Hematopoietic multipotent progenitor cell treated with erythropoietin and hydrocortisone succinate and interleukin-3 and kit ligand, for 6 days (in vitro differentiated cells): Measurements from ENCODE around the gene FAM163B.

Source experiments
- DNase-seq: peaks from one replicate; pipeline ENCODE4 v3.0.0-alpha.2; 2015

Gene FAM163B

DNA sequence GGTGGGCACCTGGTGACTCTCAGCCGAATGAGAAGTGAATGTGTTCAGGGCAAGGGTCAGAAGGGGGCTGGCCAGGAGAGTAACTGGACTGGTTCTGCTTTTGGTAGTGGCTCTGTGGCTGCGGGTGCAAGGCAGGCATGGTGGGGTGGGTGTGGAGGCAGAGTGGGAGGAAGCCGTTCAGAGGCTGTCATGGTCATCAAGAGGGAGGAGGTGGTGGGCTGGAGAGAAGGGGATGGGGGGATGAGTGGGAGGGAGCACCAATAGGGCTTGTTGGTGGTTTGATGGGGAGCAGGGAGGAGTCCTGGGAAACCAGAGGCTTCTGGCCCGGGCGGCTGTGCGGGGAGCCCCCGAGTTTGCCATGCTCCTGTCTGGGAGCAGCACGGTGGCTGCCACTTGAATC is 13.3 kb downstream of the FAM163B start:
- no peak for DNase-seq

DNA sequence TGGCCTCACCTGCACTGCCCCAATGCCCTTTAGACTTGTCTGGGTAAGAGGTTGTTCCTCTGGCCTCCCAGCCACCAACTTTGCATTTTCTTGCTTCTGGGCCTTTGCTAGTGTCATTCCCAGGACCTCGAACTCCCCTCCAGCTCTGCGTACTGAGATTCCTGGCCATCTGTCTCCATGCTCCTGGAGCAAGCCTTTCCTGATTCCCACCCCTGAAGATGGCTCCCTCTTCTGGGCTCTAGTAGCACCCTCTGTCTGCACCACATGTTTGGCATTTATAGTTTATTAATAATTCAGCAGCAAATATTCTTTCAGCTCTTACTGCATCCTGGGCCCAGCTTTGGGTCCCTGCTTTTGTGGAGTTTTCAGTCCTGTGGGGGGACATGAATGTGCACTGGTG is 14.9 kb downstream of the FAM163B start:
- DNase-seq: no peak

GRCh38 chr9:133593587-133594253 is 15.5 kb downstream of the FAM163B start:
- DNase-seq: no peak

DNA sequence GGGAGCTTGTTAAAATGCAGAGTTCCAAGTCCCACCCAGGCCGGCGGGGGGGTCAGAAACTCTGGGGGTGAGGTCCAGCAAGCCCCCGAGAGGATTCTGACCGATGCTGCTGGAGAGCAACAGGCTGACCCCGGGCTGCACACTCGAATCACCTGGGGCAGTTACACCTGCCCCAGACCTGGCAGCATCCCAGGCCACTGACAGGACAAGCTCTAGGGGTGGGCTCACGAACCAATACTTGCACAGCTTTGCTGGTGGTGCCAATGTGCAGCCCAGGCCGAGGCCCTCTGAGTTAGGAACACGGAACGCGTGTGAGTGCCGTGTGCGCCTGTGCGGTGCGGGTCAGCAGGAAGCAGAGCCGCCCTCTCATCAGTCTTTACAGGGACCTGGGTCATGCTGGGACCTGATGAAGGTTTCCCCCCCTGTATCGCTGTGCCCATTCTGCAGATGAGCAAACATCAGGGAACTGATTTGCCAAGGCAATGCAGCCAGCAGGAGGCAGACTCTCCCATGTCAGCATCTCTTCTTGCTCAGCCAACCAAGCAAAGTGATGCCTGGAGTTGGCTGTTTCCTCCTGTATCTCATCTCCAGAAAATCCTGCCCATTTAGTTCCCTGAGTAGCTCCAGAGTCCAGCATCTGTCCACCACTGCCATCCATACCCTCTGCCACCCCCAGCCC is 16.3 kb downstream of the FAM163B start:
- DNase-seq: no peak

DNA sequence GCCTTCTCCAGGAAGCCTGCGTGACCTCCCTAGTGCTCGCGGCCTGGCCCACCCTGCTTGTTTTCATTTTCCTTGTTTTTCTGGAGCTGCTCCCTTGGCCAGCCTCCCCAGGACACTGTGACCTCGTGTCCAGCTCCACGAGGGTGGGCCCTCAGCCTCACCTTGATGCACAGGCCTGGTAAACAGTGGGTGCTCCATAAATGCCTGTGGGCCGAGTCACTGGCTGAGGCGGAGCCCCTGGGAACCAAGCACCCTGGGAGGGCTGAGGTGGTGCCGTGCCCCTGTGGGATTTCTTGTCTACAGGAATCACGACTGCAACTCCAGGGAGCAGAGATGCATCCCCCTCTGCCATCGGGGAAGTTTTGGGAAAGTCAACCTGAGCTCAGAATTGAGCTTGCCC is 17.2 kb downstream of the FAM163B start:
- no peak for DNase-seq

DNA sequence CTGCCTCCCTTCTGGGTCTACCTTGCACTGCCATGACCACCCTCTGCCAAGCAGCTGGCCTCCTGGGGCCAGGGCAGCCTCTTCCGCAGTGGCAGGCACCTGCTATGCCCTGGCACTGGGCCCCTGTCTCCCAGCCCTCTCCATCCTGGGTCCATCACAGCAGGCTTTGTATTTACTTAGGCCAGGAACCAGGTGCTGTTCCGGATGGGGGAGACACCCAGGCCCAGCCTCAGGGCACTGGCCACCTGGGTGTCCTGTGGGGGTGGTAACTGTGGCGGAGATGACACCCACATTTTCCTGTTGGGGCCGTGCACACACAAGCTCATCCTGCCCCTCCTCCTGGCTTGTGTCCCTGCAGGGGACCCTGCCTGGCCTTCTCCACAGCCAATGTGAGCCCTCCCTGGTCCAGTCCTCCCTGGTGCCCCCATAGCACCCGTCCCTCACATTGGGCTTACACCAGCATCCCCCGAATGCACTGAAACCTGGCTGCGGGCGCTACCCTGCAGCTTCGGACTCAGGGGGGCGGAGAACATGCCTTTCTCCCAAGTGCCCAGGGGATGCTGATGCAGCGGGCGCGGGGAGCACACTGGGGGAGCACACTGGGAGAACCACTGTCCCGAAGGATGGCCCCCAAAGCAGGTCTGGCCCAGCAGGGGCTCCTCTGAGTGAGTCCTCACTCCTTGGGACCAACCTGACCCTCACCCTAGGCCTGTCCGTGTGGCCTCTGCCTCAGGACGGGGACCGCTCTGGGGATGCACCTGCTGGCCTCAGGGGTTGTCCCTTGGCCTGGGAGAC is 17.9 kb downstream of the FAM163B start:
- no peak for DNase-seq

DNA sequence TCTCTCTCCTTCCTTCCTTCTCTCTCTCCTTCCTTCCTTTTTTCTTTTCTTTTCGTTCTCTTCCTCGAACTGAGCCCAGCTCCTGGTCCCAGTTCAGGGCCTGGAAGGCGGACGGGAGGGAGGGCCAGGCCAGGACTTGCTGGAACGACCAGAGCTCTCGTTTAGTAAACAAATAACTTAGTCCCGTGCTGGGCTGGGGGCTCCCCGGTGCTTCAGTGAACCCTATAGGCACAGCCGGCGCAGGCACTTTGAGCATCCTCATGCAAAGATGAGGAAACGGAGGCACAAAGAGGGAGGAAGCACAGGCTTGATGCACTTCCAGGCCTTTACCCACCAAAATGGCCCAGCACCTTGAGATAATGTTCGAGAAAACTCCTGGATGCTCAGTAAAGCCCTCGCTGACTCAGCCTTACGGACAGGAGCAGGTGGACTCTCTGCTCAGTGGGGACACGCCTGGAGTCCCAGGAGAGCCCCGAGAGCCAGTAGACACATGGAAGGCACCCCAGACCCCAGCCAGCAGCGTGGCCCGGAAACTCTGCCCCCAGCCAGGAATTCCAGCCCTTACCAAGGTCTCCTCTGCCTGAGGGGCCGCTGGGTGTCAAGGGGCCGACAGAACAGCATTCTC is 18.8 kb downstream of the FAM163B start:
- DNase-seq: no peak

DNA sequence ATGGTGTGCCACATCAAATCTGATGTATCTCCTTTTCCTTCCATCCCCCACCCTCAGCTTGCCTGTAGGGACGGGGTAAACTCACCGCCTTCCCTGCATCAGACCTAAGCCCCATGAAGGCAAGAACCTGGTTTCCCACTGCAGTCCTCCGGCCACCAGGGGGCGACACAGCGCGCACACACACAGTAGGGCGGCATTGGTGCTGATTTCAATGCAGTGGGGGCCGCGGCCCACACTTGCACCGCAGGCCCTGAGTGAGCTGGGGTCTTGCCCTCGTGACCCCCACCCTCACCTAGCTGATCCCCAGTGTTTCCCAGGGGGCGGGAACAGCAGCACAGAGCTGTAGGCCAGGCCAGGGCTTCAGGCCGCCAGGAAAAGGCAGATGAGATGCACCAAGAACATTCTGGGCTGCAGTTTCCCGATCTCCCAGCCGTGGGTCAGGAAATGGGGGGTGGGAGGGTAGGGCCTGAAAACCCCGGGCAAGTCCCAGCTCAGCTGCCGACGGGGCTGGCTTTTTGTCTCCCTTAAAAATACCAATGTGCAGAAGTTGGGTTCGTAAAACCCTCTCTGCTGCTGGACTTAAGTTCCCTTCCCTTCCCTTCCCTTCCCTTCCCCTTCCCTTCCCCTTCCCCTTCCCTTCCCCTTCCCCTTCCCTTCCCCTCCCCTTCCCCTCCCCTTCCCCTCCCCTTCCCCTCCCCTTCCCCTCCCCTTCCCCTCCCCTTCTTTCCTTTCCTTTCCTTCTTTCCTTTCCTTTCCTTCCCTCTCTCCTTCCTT is 19.5 kb downstream of the FAM163B start:
- DNase-seq: peak; percentile 19

DNA sequence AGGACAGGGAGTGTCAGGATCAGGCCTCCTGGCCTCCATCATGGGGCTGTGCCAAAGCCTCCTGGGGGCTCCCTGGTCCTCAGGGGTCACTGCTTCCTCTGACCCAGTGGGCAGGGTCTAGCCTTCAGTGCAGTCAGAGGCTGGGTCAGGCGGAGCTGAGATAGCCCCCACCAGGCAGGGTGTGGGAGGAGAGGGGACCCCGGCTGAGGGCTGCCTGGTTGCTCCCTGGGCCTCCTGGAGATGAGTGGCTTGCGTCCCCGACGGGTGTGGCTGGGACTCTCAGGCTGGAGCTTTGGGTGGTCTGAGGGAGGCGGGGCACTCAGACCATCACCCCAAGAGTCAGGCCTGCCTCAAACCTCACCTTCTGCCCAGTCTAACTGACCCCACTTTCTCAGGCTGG is 21.7 kb downstream of the FAM163B start:
- DNase-seq: no peak

DNA sequence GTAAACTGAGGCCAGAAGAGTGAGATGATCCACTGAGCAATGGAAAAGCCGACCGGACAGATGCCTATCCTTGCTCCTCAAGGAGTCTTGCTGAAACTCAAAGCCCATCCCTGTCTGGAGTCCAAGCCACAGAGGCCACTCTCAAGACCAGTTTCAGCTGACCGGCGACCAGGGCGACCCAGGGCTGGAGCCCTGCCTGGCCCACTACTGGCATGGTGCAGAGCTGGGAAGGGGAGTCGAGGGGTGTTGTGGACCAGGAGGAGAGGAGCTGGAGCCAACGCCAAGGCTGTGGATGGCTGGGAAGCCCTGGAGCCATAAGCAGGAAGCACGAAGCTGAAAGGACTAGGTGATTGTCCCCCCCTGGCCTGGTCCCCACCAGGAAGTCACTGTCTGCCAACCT is 22.1 kb downstream of the FAM163B start:
- DNase-seq: no peak

GRCh38 chr9:133585481-133586351 is 23.5 kb downstream of the FAM163B start:
- DNase-seq: no peak

DNA sequence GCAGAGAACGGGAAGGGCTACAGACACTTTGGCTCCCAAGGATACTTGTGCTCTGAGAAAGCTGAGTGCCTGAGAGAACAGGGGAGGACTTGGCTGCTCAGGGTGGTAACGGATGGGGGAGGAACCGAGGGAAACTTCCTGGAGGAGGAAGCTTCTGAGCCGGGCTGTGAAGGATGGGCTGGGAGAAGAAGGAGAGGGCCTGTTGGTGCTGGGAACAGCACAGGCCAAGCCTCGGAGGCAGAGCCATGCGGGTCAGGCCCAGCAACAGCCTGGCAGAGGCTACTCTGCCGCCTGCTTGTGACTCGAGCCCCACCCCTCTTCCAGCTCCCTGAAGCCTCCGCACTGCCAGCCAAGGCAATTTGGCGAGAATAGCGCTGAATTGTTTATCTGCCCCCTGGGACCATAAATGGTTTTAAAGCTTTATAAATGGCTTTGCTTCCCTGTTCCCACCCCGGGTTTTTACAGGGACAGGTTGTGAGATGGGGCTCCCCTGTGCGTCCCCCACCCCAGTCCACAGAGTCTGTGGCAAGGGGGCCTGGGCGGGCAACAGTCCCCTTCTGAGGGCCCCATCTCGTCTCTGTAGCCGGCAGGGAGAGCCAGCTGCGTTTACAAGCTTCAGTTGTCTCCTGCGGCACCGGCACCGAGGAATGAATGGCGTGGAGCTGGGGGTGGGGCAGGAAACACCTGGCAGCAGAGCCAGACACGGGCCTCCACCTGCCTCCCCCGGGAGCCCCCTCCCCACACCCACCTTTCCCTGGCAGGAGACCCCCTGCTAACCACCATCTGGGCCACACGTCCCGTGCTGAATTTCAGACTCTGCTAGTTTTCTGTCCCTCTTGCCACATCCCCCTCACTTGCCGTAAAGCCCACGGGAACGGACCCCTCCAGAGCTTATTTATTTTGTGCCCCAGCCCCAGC is 24.4 kb downstream of the FAM163B start:
- no peak for DNase-seq

GRCh38 chr9:133584167-133584558 is 25.0 kb downstream of the FAM163B start:
- DNase-seq: peak; percentile 21

GRCh38 chr9:133583586-133583985 is 25.6 kb downstream of the FAM163B start:
- no peak for DNase-seq

DNA sequence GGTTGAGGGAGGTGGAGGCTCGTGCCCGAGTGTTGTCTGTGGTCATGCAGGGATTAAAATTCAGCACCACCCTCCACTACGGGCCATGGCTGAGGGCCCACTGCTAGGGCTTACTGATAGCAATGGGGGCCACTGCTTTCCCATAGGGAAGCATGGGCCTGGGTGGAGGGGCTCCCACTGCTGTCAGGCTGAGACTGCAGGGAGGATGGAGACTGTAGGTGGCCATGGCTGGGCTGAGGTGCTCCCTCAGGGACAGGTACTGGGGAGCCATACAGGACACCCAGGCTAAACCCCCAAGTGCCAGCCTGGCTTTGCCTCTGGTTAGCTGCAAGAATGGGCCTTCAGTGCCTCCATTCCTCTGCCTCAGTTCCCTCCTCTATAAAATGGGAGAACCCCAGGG is 26.1 kb downstream of the FAM163B start:
- DNase-seq: no peak

- no peak for DNase-seq
These were observed 26.6 kb downstream of the FAM163B start for GRCh38 chr9:133582501-133583045.

GRCh38 chr9:133581513-133582343 is 27.5 kb downstream of the FAM163B start:
- DNase-seq: no peak

GRCh38 chr9:133581011-133581410 is 28.2 kb downstream of the FAM163B start:
- no peak for DNase-seq

GRCh38 chr9:133580419-133580738 is 28.8 kb downstream of the FAM163B start:
- no peak for DNase-seq
